Measurements from ENCODE around the gene IL1R1.
"Not testable (repeated sequence)": the region's sequence is repeated elsewhere in the genome, so short reads cannot be mapped to it uniquely, and the experiment has no call there.

DNA sequence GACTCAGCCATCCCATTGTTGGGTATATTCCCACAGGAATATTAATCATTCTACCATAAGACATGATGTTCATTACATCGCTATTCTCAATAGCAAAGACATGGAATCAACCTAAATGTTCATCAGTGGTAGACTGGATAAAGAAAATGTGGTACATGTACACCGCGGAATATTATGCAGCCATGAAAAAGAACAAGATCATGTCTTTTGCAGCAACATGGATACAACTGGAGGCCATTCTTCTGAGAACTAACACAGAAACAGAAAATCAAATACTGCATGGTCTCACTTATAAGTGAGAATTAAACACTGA is 40.0 kb upstream of the IL1R1 start:
- not testable (repeated sequence) for TF ChIP-seq CTCF, POLR2A, POLR2AphosphoS5 (IDR thresholded peaks at IDR 0.05)
